Mesenchymal stem cell (in vitro differentiated cells and primary cell): ENCODE measurements around the gene CFAP99.

Source experiments
- DNase-seq: peaks from one replicate; pipeline ENCODE4 v3.0.0-alpha.2; 2013
- H2AFZ ChIP-seq: one replicate; pipeline ENCODE4 v1.6.1; 2013; ENCODE audit warnings: low read depth, mild to moderate bottlenecking, control low read depth, inconsistent platforms, low read length, moderate library complexity
- H2AK5ac ChIP-seq: 2 replicates; pipeline ENCODE4 v1.6.1; 2013; ENCODE audit warnings: low read length, moderate library complexity, mild to moderate bottlenecking, inconsistent platforms; ENCODE audit not compliant: severe bottlenecking
- H2BK120ac ChIP-seq: one replicate; pipeline ENCODE4 v1.6.1; 2013; ENCODE audit warnings: low read depth, mild to moderate bottlenecking, inconsistent platforms, low read length, moderate library complexity
- H2BK12ac ChIP-seq, 2 experiments: one replicate each; pipeline ENCODE4 v1.6.1; 2013; ENCODE audit warnings: inconsistent platforms in 2 of 2, low read length in 2 of 2, mild to moderate bottlenecking in 2 of 2, moderate library complexity in 2 of 2, control low read depth in 1 of 2
- H2BK15ac ChIP-seq: one replicate; pipeline ENCODE4 v1.6.1; 2013; ENCODE audit warnings: mild to moderate bottlenecking, low read depth, inconsistent platforms; ENCODE audit not compliant: poor library complexity, severe bottlenecking
- H2BK5ac ChIP-seq: 2 replicates; pipeline ENCODE4 v1.6.1; 2013; ENCODE audit warnings: low read depth, mild to moderate bottlenecking, low read length, control low read depth, inconsistent platforms; ENCODE audit not compliant: poor library complexity, severe bottlenecking
- H3K14ac ChIP-seq, 2 experiments: one replicate each; pipeline ENCODE4 v1.6.1; 2013; ENCODE audit warnings: inconsistent platforms in 2 of 2, low read length in 2 of 2, control low read depth in 1 of 2, mild to moderate bottlenecking in 1 of 2, moderate library complexity in 1 of 2
- H3K18ac ChIP-seq, 2 experiments: one replicate each; pipeline ENCODE4 v1.6.1; 2013; ENCODE audit warnings: inconsistent platforms in 2 of 2, low read length in 2 of 2, control low read depth in 1 of 2, low read depth in 1 of 2, mild to moderate bottlenecking in 1 of 2
- H3K23ac ChIP-seq, 2 experiments: one replicate each; pipeline ENCODE4 v1.6.1; 2013; ENCODE audit warnings: inconsistent platforms in 2 of 2, low read length in 2 of 2, mild to moderate bottlenecking in 2 of 2, moderate library complexity in 2 of 2, control low read depth in 1 of 2
- H3K27ac ChIP-seq: 2 replicates; pipeline ENCODE4 v1.5.1; 2013; ENCODE audit warnings: mild to moderate bottlenecking, moderate library complexity, low read length, control low read depth, inconsistent platforms; ENCODE audit not compliant: poor library complexity, severe bottlenecking
- H3K27me3 ChIP-seq, 2 experiments: 2 replicates each; pipeline versions ENCODE4 v1.6.1 to v1.7.0; 2013; ENCODE audit warnings: low read length in 2 of 2, mild to moderate bottlenecking in 2 of 2, moderate library complexity in 2 of 2, control low read depth in 1 of 2, inconsistent platforms in 1 of 2; ENCODE audit not compliant: control insufficient read depth in 1 of 2, insufficient read depth in 1 of 2
- H3K36me3 ChIP-seq, 2 experiments: 2 replicates each; pipeline versions ENCODE4 v1.6.1 to v1.7.0; 2013; ENCODE audit warnings: low read length in 2 of 2, control low read depth in 1 of 2, inconsistent platforms in 1 of 2, low read depth in 1 of 2, mild to moderate bottlenecking in 1 of 2; ENCODE audit not compliant: insufficient read depth in 2 of 2, control insufficient read depth in 1 of 2
- H3K4ac ChIP-seq, 2 experiments: one replicate each; pipeline ENCODE4 v1.6.1; 2013; ENCODE audit warnings: inconsistent platforms in 2 of 2, low read length in 2 of 2, mild to moderate bottlenecking in 2 of 2, moderate library complexity in 2 of 2, control low read depth in 1 of 2, low read depth in 1 of 2
- H3K4me1 ChIP-seq: 2 replicates; pipeline ENCODE4 v1.6.1; 2013; ENCODE audit warnings: low read depth, low read length, control low read depth; ENCODE audit not compliant: control insufficient read depth, insufficient read depth
- H3K4me2 ChIP-seq: 2 replicates; pipeline ENCODE4 v1.6.1; 2013; ENCODE audit warnings: low read length, mild to moderate bottlenecking, inconsistent platforms; ENCODE audit not compliant: poor library complexity, severe bottlenecking
- H3K4me3 ChIP-seq, 2 experiments: 2 replicates each; pipeline versions ENCODE4 v1.5.1 to v1.7.0; 2013; ENCODE audit warnings: low read length in 2 of 2, mild to moderate bottlenecking in 2 of 2, control low read depth in 1 of 2, low read depth in 1 of 2; ENCODE audit not compliant: insufficient read depth in 1 of 2
- H3K79me1 ChIP-seq: replicated peaks from 2 replicates; pipeline ENCODE4 v1.6.1; 2013; ENCODE audit warnings: mild to moderate bottlenecking, control low read depth, low read length, inconsistent platforms; ENCODE audit not compliant: poor library complexity, severe bottlenecking
- H3K9ac ChIP-seq: 2 replicates; pipeline ENCODE4 v1.7.0; 2013; ENCODE audit warnings: mild to moderate bottlenecking, low read length, moderate library complexity
- H3K9me3 ChIP-seq: 2 replicates; pipeline ENCODE4 v1.7.0; 2013; ENCODE audit warnings: mild to moderate bottlenecking, low read length; ENCODE audit not compliant: control insufficient read depth
- H4K8ac ChIP-seq: one replicate; pipeline ENCODE4 v1.6.1; 2013; ENCODE audit warnings: inconsistent platforms, mild to moderate bottlenecking, low read length, moderate library complexity
- H4K91ac ChIP-seq: one replicate; pipeline ENCODE4 v1.6.1; 2013; ENCODE audit warnings: mild to moderate bottlenecking, low read length, inconsistent platforms
- WGBS: methylation state at CpG from one replicate; pipeline ENCODE4 v1.1.7; 2013; ENCODE audit warnings: mixed read lengths; 5-methylcytosine and 5-hydroxymethylcytosine counted together

CFAP99 gene

DNA sequence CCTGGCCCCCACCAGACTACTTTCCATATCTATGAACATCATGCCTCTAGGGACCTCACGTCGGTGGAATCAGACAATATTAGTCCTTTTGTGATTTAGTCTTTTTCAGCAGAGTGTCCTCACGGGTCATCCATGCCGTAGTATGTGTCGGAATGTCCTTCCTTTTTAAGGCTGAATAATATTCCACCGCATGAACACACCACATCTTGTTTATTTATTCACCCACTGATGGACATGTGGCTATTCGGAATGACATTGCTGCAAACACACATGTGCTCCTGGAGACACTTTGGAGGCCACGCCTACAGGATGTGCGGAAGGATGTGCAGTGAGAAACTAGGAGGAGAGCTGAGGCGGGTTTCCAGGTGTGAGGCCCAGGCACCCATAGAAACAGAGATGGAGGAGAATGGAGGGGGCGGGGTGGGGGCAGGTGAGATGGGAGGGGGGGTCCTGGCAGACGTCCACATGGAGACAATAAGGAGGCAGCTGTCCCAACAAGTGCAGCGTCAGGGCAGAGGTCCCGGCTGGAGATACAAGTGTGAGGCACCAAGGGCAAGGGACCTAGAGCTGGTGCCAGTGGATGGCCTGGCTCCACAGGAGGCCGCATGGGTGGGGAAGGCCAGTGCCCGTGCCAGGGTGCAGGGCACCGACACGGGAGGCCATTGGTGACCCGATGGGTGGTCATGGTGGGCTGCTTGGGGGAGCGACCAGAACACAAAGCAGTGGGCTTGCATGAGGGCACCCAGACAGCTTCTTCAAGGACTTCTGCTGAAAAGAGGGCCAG is 21.0 kb upstream of the CFAP99 start:
- Histone ChIP-seq H2AFZ (no peak overlapping the region), H2BK15ac (no peak overlapping the region), H2BK120ac (no peak overlapping the region), H3K4me1 (peaks cover 71% of the 10 kb centered on the region), H3K23ac (no peak overlapping the region), H3K9ac (no peak overlapping the region), H2BK12ac (no peak overlapping the region), H3K4me3 (no peak overlapping the region), H3K36me3 (peaks cover 0 to 13% of the 10 kb centered on the region in 2 experiments), H2AK5ac (peak overlapping the region; percentile 23), H3K14ac (no peak overlapping the region), H3K18ac (no peak overlapping the region), H3K4me2 (no peak overlapping the region), H3K27me3 (peaks cover 0 to 33% of the 10 kb centered on the region in 2 experiments), H4K91ac (peak overlapping the region; percentile 28), H2BK5ac (no peak overlapping the region), H3K9me3 (no peaks in the 10 kb centered on the region), H3K79me1 (peaks cover 22% of the 10 kb centered on the region), H3K4ac (no peak overlapping the region), H4K8ac (no peak overlapping the region), H3K27ac (no peak overlapping the region)
- DNase-seq: no peak
- WGBS: 83% methylated on average over 20 of the region's 20 CpGs

DNA sequence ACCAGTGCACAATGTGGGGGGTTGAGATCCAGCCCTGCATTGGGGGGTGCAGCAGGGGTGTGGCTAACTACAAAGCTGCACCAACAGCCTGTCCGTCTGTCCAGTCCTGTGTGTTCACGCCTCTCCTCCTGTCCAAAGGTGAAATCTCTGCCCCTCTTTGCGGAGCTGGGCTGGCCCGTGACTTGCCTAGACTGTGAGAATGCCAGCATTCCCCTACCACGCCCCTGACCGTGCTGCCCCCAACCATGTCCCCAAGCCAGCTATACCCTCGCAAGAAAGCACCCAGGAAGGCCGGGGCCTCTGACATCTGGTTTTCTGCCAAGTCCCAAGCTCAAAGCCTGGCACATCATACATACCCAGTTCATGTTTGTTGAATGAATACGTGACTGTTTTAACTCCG is 19.5 kb upstream of the CFAP99 start:
- H3K27ac ChIP-seq: no peak overlapping the region
- H3K4ac ChIP-seq: no peak overlapping the region
- H3K4me3 ChIP-seq: no peak overlapping the region
- H2BK120ac ChIP-seq: no peak overlapping the region
- H4K8ac ChIP-seq: no peak overlapping the region
- no peak overlapping the region for H4K91ac ChIP-seq
- no peak overlapping the region for H2AK5ac ChIP-seq
- H3K18ac ChIP-seq: no peak overlapping the region
- H3K4me1 ChIP-seq: peaks cover 65% of the 10 kb centered on the region
- peaks cover 0 to 13% of the 10 kb centered on the region in 2 experiments for H3K36me3 ChIP-seq
- no peaks in the 10 kb centered on the region for H3K9me3 ChIP-seq
- H2AFZ ChIP-seq: no peak overlapping the region
- H3K23ac ChIP-seq: no peak overlapping the region
- H2BK12ac ChIP-seq: no peak overlapping the region
- H3K14ac ChIP-seq: no peak overlapping the region
- no peak overlapping the region for H3K4me2 ChIP-seq
- H3K27me3 ChIP-seq: peaks cover 0 to 21% of the 10 kb centered on the region in 2 experiments
- peaks cover 23% of the 10 kb centered on the region for H3K79me1 ChIP-seq
- no peak overlapping the region for H2BK15ac ChIP-seq
- no peak for DNase-seq
- no peak overlapping the region for H3K9ac ChIP-seq
- 90% methylated on average over 10 of the region's 10 CpGs for WGBS
- no peak overlapping the region for H2BK5ac ChIP-seq

DNA sequence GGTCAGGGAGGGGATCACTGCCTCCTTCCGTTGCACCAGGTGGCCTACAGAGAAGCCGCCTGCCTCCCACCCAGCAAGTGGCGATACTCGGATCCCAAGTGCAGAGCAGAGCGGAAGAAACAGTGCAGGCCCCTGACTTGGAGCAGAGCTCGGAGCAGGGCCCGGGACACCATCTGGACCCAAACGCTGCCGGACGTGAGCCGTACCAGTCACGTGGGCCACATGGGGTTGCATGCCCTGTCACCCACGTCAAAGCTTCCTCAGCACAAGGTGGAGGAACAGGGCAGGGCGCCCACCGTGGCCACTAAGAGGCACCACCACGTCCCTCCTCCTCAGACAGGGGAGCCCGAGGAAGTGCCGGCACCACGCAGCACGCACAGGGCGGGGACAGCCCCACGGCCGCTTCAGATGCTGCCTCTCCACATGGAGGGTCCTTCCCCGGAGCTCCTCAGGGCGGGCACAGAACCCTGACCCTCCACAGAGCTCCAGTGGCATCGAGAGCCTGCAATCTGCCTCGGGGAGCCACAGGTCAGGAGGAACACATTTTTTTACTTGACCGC is 19.0 kb upstream of the CFAP99 start:
- Histone ChIP-seq H3K4me1 (peaks cover 60% of the 10 kb centered on the region), H3K9me3 (no peaks in the 10 kb centered on the region), H3K18ac (no peak overlapping the region), H2BK15ac (no peak overlapping the region), H2AFZ (no peak overlapping the region), H3K27me3 (peaks cover 0 to 17% of the 10 kb centered on the region in 2 experiments), H3K4ac (no peak overlapping the region), H3K36me3 (peaks cover 0 to 13% of the 10 kb centered on the region in 2 experiments), H3K4me3 (no peak overlapping the region), H3K4me2 (no peak overlapping the region), H3K9ac (no peak overlapping the region), H3K27ac (no peak overlapping the region), H2BK12ac (no peak overlapping the region), H3K14ac (no peak overlapping the region), H4K91ac (no peak overlapping the region), H2AK5ac (peak overlapping the region; percentile 7), H3K79me1 (peaks cover 26% of the 10 kb centered on the region), H2BK120ac (no peak overlapping the region), H2BK5ac (no peak overlapping the region), H3K23ac (no peak overlapping the region), H4K8ac (no peak overlapping the region)
- no peak for DNase-seq
- WGBS: 86% methylated on average over 28 of the region's 28 CpGs

- no peak overlapping the region for H3K4me2 ChIP-seq
- H3K79me1 ChIP-seq: peaks cover 30% of the 10 kb centered on the region
- no peak overlapping the region for H3K18ac ChIP-seq
- no peak overlapping the region for H3K14ac ChIP-seq
- H3K4ac ChIP-seq: no peak overlapping the region
- H2AK5ac ChIP-seq: peak overlapping the region; percentile 53
- H3K23ac ChIP-seq: no peak overlapping the region
- no peak overlapping the region for H2BK12ac ChIP-seq
- H3K27me3 ChIP-seq: peaks cover 0 to 9% of the 10 kb centered on the region in 2 experiments
- H2BK120ac ChIP-seq: no peak overlapping the region
- H3K9me3 ChIP-seq: no peaks in the 10 kb centered on the region
- peaks cover 49% of the 10 kb centered on the region for H3K4me1 ChIP-seq
- no peak for DNase-seq
- H3K27ac ChIP-seq: no peak overlapping the region
- no peak overlapping the region for H3K4me3 ChIP-seq
- H2BK15ac ChIP-seq: no peak overlapping the region
- H3K36me3 ChIP-seq: peaks cover 0 to 19% of the 10 kb centered on the region in 2 experiments
- no peak overlapping the region for H3K9ac ChIP-seq
- H2BK5ac ChIP-seq: no peak overlapping the region
- peak overlapping the region; percentile 11 for H4K91ac ChIP-seq
- no peak overlapping the region for H2AFZ ChIP-seq
- no peak overlapping the region for H4K8ac ChIP-seq
- 80% methylated on average over 14 of the region's 15 CpGs for WGBS
Observed at GRCh38 chr4:2400841-2401609, 17.7 kb upstream of the CFAP99 start.
